HPDE6-E6E7 (cell line): ENCODE measurements around the gene CDK5RAP1.

Source experiments
- DNase-seq: peaks from one replicate; pipeline ENCODE4 v3.0.0; 2011; ENCODE audit warnings: missing footprints; ENCODE audit errors: extremely low spot score

CDK5RAP1 gene

GRCh38 chr20:33333616-33334015, 67.7 kb downstream of the CDK5RAP1 start:
- DNase-seq = no peak

- no peak for DNase-seq
Measured at GRCh38 chr20:33332905-33333456, 68.3 kb downstream of the CDK5RAP1 start.

- no peak for DNase-seq
Measured at GRCh38 chr20:33328157-33329137, 72.9 kb downstream of the CDK5RAP1 start.

- no peak for DNase-seq
Measured at GRCh38 chr20:33325350-33325749, 76.0 kb downstream of the CDK5RAP1 start.

GRCh38 chr20:33323236-33323635, 78.1 kb downstream of the CDK5RAP1 start:
- DNase-seq = no peak

GRCh38 chr20:33322456-33322855, 78.9 kb downstream of the CDK5RAP1 start:
- no peak for DNase-seq

GRCh38 chr20:33320006-33320405, 81.3 kb downstream of the CDK5RAP1 start:
- DNase-seq = no peak

GRCh38 chr20:33318096-33318429, 83.3 kb downstream of the CDK5RAP1 start:
- no peak for DNase-seq

GRCh38 chr20:33317424-33318095, 83.8 kb downstream of the CDK5RAP1 start:
- no peak for DNase-seq

GRCh38 chr20:33316958-33317357, 84.4 kb downstream of the CDK5RAP1 start:
- no peak for DNase-seq

GRCh38 chr20:33316343-33316742, 85.0 kb downstream of the CDK5RAP1 start:
- DNase-seq = no peak

GRCh38 chr20:33313686-33314314, 87.5 kb downstream of the CDK5RAP1 start:
- no peak for DNase-seq

- no peak for DNase-seq
Measured at GRCh38 chr20:33312583-33312982, 88.7 kb downstream of the CDK5RAP1 start.

GRCh38 chr20:33311996-33312395, 89.3 kb downstream of the CDK5RAP1 start:
- DNase-seq = no peak

GRCh38 chr20:33311011-33311410, 90.3 kb downstream of the CDK5RAP1 start:
- DNase-seq = no peak

GRCh38 chr20:33310327-33310899, 90.9 kb downstream of the CDK5RAP1 start:
- DNase-seq = no peak

- DNase-seq = no peak
Measured at GRCh38 chr20:33309631-33310030, 91.7 kb downstream of the CDK5RAP1 start.
